ENCODE results near the gene PLEK2.

Gene PLEK2

DNA sequence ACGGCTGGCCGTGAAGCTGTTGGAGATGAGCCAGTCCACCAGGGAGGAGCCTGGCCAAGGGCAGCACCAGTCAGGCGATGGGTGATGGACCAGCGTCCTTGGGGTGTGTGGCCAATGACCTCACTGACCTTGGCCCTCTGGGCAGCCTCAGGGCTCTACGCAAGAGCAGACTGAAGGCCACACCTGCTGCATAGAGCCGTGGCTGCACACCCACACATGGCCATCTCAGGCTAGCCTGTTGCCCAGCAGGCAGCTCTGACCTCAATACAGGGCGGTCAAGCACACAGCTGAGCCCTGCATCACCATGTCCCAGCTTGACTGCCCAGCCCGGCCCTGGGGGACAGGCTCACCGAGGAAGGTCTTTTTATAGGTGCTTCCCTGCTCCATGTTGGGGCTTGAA, 19.2 kb downstream of the PLEK2 start:
- TF ChIP-seq, protein P1, sequence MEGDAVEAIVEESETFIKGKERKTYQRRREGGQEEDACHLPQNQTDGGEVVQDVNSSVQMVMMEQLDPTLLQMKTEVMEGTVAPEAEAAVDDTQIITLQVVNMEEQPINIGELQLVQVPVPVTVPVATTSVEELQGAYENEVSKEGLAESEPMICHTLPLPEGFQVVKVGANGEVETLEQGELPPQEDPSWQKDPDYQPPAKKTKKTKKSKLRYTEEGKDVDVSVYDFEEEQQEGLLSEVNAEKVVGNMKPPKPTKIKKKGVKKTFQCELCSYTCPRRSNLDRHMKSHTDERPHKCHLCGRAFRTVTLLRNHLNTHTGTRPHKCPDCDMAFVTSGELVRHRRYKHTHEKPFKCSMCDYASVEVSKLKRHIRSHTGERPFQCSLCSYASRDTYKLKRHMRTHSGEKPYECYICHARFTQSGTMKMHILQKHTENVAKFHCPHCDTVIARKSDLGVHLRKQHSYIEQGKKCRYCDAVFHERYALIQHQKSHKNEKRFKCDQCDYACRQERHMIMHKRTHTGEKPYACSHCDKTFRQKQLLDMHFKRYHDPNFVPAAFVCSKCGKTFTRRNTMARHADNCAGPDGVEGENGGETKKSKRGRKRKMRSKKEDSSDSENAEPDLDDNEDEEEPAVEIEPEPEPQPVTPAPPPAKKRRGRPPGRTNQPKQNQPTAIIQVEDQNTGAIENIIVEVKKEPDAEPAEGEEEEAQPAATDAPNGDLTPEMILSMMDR (IDR thresholded peaks at IDR 0.05): no peak

DNA sequence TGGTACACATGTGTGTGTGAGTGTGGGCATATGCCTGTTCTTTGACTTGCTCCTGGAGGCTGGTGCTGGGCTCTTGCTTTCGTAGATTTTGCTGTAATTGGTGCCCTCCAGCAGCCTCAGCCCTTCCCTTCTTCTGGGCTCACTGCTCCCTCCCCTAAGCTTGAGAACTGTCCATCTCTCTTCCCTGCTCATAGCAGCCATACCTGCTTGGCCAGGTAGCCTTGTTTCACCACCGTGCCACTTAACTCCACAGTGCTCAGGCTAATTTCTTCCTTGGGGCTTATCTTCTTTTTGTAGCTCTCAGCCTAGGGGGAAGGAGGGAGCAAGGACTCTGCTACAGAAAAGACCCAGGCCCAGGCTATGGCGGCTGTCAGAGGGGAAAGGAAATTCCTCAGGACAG, 19.8 kb downstream of the PLEK2 start:
- TF ChIP-seq, protein P1 (IDR thresholded peaks at IDR 0.05): no peak

DNA sequence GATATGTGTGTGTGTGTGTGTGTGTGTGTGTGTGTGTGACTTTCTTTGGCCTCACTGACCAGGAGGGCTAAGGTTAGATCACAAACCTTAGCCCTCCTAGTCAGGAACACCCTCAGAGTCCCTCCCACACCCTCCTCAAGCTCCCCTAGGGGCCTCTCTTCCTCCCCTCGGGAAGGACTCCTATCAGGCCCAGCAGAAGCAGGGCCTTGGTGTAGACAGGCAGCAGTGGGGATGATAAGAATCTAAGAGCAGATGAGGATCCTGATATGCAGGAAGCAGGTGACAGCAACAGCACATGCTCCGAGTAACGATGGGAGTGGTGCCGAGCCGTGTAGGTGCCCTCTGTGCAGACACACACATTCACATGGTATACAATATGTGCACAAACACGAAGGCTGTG, 20.7 kb downstream of the PLEK2 start:
- TF ChIP-seq, protein P1 (IDR thresholded peaks at IDR 0.05): no peak

DNA sequence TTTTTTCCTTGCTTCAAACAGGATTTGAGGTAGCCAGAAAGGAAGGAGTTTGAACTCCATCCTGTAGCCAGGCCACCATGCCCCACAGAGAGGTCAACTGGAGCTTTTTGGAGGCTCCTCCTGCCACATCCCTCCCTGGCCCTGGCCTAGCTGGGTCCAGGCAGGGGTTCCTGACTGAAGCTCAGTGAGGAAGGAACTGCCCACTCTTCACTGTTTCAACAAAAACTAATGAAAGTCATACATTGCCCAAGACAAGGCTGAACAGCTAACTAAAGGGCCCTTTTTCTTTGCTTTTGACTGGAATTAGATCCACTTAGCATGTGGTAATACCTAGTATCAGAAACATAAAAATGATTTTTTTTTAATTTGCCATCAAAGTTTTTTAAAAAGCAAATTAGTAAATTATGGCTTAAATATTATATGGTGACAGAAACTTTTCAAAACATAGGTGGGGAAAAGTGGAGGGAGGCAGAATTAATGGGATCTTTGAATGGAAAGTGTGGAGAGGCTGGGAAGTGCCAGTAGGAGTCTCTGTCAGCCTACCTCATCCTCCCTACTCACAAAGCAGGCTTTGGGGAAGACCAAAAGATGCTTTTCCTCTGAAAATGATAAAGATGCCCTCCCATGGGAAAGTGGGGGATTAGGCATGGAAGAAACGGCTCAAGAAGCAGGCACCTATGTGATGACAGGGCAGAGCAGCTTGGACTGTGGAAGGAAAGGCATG, 22.0 kb downstream of the PLEK2 start:
- TF ChIP-seq, protein P1 (IDR thresholded peaks at IDR 0.05): no peak

DNA sequence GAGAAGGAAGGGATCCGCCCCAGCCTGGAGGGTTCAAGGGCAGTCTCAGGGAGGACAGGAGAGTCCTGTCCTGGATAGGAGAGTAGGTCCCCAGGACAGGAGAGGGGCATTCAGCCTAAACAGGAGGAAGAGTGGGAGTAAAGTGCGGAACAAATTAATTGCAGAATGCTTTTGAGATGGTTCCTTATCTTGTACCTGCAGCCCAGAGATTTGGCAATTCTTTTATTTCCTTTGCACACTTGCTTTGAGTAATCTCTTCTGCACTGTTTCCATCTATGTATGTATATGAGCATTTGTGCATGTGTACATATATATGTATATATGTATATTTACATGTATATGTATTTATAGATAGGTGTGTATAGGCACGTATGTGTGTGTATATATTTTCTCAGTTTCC, 22.7 kb downstream of the PLEK2 start:
- TF ChIP-seq, protein P1 (IDR thresholded peaks at IDR 0.05): no peak

DNA sequence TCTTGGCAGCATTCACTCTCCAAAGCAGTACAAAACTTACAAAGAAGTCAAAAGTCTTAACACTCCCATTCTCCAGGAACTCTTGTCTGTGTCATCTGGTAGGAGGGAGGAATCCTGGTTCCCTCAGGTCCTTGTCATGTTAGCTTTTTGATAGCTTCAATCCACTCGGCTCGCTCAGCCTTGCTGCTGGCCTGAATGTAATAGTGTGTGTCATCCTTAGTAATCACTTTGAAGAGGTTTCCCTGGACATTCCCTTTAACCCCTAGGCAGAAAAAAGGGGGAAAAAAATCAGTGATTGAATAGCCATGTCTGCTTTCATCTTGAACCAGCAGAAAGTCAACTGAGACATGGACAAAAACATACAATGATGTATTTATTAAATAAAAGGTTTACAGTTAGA, 24.8 kb downstream of the PLEK2 start:
- TF ChIP-seq, protein P1 (IDR thresholded peaks at IDR 0.05): no peak

DNA sequence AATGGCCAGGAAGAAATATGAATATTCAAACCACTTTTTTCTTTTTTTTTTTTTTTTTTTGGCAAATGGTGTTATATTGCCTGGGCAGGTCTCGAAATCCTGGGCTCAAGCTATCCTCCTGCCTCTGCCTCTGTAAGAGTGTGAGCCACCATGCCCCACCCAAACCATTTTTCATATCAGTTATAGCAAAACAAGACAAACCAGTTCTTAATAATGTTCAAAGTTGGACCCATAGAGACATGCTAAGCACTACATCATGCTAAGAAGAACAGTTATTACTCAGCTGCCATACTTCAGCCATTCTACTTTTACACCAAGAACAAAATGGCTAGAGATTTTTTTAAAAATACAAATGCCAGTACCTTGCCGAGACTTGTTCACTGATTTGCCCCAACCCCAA, 26.3 kb downstream of the PLEK2 start:
- TF ChIP-seq, protein P1 (IDR thresholded peaks at IDR 0.05): no peak

DNA sequence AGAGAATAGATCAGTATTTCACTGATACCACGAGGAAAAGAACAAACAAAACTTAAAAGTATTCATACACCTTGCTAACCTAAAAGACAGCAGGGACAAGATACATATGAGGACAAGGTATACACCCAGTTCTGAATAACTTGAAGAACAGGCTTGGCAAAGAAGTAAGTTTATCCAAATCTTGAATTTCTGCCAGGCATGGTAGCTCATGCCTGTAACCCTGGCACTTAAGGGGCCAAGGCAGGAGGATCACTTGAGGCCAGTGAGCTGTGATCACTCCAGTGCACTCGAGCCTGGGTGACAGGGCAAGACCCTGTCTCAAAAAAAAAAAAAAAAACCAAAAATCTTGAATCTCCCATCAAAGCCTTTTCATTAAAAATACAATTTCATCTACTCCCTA, 26.8 kb downstream of the PLEK2 start:
- TF ChIP-seq, protein P1 (IDR thresholded peaks at IDR 0.05): no peak
